Measurements from ENCODE around the gene JMJD7.

DNA sequence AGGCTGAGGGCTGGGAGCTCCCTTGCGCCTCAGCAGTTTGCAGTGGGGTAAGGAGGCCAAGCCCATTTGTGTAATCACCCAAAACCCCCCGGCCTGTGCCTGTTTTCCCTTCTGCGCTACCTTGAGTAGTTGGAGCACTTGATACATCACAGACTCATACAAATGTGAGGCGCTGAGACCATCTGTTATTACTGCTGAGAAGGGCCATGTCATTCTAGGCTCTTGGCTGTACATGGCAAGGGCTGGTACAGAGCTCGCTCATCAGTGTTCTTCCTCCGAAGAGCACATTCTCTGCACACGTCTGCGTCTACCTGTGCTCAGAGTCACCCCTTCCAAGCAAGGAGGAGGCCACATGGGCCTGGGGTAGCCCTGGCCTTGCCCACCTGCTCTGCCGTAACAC is 20.1 kb downstream of the JMJD7 start:
- no peak for TF ChIP-seq EZH2 (IDR thresholded peaks at IDR 0.05; ENCODE audit: borderline replicate concordance, insufficient read depth, low read depth, low read length, poor library complexity, severe bottlenecking)
- TF ChIP-seq, protein P1, sequence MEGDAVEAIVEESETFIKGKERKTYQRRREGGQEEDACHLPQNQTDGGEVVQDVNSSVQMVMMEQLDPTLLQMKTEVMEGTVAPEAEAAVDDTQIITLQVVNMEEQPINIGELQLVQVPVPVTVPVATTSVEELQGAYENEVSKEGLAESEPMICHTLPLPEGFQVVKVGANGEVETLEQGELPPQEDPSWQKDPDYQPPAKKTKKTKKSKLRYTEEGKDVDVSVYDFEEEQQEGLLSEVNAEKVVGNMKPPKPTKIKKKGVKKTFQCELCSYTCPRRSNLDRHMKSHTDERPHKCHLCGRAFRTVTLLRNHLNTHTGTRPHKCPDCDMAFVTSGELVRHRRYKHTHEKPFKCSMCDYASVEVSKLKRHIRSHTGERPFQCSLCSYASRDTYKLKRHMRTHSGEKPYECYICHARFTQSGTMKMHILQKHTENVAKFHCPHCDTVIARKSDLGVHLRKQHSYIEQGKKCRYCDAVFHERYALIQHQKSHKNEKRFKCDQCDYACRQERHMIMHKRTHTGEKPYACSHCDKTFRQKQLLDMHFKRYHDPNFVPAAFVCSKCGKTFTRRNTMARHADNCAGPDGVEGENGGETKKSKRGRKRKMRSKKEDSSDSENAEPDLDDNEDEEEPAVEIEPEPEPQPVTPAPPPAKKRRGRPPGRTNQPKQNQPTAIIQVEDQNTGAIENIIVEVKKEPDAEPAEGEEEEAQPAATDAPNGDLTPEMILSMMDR (IDR thresholded peaks at IDR 0.05) = no peak

Measured in B cell (primary cell).